M059J (cell line): ENCODE measurements around the gene LUZP1. TPM values are rescaled to one million over a fixed set of nuclear protein-coding genes. Genes with fewer than 3 reads are reported as not detected.

ENCODE experiments used
- DNase-seq: peaks from one replicate; pipeline ENCODE4 v3.0.0-alpha.2; 2012; ENCODE audit warnings: low read depth
- total RNA-seq: library from RNA; depleted of rRNA; stranded (reverse); fragments of >200 nt; shearing (Covaris generic); gene quantifications from 2 replicates; pipeline ENCODE4 v1.2.3, GENCODE V29; 2014

LUZP1 gene
- total RNA-seq, 1 experiment from 2014 or later: 33.9 TPM

GRCh38 chr1:23118407-23118806, 50.2 kb downstream of the LUZP1 start:
- no peak for DNase-seq

DNA sequence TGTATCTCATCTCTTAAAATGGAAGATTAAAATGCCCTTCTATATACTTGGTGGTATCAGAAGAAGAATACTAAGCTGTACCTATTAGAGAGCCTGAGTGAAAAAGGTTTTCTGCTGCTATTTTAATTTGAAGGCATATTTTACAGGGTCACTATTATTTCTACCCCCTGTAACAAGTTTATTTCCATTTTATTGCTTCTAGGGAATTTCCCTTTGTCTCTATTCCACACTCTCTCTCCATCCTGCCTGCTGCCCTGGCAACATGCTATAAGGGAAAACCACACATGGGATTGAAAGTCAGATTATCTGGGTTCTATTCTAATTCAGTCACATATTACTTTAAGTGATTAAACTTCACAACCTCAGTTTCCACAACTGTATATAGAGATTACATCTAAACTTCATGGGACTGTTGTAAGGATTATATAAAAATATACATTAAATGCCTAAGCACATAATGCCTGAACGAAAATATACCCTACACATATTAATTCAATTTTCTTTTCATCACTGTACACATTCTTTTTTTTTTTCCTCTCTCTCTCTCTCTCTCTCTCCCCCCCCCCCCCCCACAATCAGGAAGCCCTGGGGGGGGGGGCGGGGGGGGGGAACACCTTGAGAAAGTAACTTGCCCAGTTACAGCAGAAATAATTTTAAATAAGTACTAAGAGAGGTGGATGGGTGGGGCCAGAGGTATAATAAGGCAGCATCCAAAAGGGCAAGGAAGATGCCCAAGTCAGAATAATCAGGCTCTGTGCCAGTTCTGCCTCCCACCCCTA, 51.5 kb downstream of the LUZP1 start:
- DNase-seq: peak; percentile 24

DNA sequence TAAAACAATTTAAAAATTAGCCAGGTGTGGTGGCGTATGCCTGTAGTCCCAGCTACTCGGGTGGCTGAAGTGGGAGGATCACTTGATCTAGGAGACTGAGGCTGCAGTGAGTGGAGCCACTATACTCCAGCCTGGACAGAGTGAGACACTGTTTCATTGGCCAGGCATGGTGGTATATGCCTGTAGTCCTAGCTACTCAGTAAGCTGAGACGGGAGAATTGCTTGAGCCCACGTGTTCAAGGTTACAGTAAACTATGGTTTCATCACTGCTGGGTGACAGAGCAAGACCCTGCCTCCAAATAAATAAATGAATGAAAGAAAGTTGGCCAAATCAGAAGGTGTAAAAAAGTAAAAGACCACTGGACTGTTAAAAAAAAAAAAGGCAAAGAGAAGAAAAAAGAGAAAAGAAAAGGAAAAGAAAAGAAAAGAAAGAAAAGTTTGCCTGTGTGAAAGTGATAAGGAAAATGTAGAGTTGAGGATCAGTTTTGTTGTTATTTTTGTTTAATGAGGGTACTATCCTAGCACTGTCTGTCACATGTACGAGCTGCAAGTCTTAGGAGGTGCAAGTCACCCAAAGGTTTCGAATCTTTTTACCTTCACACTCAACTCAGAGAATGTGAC, 52.3 kb downstream of the LUZP1 start:
- no peak for DNase-seq

- no peak for DNase-seq
Measured at GRCh38 chr1:23114424-23115079, 54.1 kb downstream of the LUZP1 start.

GRCh38 chr1:23111600-23112535, 56.8 kb downstream of the LUZP1 start:
- no peak for DNase-seq

GRCh38 chr1:23110391-23110790, 58.3 kb downstream of the LUZP1 start:
- DNase-seq: no peak

- peak; percentile 34 for DNase-seq
Measured at GRCh38 chr1:23108918-23109533, 59.6 kb downstream of the LUZP1 start.

- peak; percentile 70 for DNase-seq
Measured at GRCh38 chr1:23103001-23103889, 65.4 kb downstream of the LUZP1 start.

- DNase-seq: peak; percentile 63
Measured at GRCh38 chr1:23102289-23102688, 66.4 kb downstream of the LUZP1 start.

DNA sequence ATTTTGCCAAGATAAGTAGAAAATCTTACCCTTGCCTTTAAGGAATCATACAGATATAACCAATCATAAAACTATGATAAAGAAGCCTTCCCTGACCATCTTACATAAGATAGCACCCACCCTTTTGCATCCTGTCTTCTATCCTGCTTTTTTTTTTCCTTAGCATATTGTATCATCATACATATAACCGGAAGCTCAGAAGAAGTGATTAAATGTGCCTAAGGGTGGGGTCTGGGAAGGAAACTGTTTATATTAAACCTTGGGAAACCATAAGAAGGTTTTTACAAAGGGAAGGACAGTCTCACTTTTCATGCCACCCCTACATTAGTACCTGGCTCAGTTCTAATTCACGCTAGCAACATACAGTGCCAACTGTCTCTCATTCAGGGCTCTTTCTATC, 66.8 kb downstream of the LUZP1 start:
- DNase-seq: no peak

DNA sequence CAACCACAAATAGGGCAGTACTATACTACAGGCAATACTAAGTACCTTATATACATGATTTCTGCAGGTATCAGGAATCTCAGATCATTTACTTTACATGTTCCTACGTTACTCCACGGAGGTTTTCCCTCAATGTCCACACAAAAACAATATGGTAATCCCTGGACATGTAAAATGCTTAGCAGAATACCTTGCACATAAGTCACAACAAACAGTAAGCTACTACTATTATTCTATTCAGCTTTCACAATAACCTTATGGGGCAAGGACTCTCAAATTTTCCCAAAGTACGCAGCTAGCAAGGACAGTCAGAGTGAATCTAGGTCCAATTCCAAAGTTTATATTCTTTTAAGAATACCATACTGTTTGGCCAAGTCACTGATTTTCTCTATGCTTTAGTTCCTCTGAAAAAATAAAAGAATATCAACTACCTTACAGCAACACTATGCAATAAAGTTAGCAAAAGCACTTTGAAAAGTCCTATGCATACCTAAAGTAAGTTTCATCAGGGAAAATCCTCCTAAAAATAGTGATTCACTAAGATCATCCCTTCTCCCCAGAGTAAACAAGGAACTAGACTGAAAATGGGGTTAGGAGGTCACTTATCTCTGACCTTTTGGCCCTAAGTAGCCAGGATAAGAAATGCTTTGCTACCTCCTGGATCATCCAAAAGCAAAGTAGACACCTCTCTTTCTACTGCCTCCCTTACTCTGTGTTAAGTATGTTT, 67.4 kb downstream of the LUZP1 start:
- peak; percentile 47 for DNase-seq

DNA sequence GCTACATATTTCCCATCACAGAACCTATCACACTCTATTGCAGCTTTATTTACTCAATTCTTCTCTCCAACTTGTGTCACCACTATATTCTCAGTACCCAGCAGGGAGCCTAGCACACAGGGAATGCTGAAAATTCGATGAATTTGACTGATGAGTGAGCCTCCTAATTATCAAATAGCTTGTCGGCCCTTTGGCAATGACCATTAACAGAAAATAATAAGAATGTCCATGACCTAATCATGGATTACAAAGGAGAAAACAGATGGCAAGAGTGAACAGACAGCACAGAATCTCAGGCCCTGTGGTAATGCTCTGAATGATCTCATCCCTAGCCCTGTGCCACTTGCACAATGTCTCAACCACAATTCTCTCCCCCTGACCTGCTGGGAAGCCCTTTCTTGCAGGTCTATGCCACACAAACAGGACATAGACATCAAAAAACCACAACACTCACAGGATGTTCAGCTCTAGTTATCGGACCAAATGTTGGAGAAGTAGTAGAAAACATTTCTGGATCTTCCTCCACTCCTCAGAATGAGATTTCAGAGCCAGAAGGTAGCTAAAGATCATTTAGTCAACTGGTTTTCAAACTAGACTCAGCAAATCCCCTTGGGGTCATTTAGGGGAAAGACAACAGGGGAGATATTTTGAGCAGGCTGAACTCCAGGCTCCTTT, 68.4 kb downstream of the LUZP1 start:
- DNase-seq: peak; percentile 95

- DNase-seq: no peak
Measured at GRCh38 chr1:23099171-23099536, 69.5 kb downstream of the LUZP1 start.

DNA sequence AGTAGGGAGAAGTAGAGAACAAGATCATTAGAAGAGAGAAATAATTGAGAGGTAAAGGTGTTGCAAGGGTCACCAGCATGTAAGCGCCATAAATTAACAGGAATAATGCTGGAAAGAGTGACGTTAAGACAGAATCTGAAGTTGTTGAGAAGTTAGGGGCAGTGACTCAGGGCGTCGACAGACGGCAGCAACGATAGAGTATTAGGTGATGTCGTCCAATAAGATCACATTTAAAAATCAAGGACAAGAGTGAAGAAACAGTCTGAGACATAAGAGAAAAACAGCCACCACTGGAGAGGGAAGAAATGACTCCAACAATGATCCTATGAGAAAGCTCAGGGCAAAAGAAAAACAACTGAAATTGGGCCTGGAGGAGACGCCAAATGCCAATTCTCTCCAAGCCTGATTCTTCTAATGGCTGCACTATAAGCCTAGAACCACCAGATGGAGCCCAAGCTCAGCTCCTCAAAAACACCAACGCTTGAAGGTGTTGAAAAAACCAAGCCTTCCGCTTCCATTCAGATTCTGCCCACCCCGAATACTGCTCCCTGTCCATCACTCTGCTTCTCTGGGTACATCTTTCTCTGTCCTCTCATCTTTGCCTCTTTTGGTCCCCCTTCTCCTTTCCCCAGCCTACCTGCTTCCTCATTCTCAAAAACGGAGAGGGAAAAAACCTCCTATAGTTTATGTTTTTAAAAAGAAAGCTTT, 70.0 kb downstream of the LUZP1 start:
- peak; percentile 74 for DNase-seq

GRCh38 chr1:23097316-23097715, 71.3 kb downstream of the LUZP1 start:
- no peak for DNase-seq

GRCh38 chr1:23092447-23092846, 76.2 kb downstream of the LUZP1 start:
- DNase-seq: no peak

DNA sequence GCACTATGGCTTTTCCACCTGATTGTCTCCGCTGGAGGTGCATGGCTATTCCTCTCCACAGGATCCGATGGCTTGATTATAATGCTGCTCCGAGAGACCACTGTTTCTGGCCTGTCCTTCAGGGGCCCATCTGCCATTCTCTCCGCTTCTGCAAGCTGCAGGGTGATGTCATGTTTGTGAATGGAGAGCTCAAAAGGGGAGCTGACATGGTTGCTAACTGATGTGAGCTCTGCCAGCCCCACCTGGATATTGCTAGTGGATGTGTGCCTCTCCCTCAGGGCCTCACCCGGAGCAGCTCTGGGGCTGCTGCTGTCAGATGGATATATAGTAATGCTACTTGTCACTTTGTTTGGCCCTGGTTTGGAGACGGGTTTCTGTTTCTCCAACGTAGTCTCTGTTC, 77.1 kb downstream of the LUZP1 start:
- no peak for DNase-seq

- no peak for DNase-seq
Measured at GRCh38 chr1:23090056-23090455, 78.6 kb downstream of the LUZP1 start.

DNA sequence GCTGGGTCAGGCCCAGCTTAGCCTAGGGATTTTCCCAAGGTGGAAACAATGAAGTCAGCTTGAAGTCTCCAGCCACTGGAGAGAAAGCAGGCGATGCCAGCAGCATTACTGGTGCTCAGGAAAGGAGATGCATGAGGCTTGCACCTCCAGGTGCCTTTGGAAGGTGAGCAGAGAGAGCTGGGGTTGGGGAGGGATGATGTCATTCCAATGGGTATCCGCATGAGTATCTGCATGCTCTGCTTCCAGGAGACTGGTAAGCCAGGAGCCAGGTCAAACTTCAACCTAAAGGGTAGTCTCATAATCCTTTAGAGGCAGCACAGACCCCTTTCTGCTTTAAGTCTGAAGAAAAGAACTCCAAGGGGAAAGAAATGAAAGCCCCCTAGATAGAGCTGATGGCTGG, 80.6 kb downstream of the LUZP1 start:
- DNase-seq: no peak
